CD4-positive, alpha-beta T cell treated with Interleukin-12 subunit alpha and Interleukin-12 subunit beta, for 1 hour (primary cell): Measurements from ENCODE around the gene SLC13A4.
A peak's percentile ranks its signal among the peaks of the same experiment; 100 is the strongest.
"Not testable (repeated sequence)": the region's sequence is repeated elsewhere in the genome, so short reads cannot be mapped to it uniquely, and the experiment has no call there.

Experiments
- DNase-seq: peaks from one replicate; pipeline ENCODE4 v3.0.0-alpha.2; 2020

SLC13A4 gene

DNA sequence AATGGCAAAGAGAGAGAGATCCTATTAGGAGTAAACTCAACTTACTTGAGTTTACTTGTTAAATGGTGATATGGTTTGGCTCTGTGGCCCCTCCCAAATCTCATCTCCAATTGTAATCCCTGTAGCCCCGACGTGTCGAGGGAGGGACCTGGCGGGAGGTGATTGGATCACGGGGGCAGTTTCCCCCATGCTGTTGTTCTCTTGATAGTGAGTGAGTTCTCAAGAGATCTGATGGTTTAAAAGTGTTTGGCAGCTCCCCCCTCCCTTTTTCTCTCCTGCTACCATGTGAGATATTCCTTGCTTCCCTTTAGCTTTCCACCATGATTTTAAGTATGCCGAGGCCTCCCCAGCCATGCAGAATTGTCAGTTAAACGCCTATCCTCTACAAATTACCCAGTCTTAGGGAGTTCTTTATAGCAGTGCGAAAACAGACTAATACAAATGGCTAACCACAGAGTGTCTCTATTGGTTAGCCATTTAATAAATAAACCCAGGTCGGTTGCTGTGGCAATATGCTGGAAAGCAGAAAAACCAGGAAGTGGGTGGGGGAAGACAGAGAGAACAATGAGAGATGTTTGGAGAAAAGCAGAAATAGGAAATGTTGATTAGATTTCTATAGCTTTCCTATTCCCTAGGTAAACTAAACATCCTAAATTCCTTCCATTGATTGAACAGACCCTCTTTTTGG is 68.7 kb downstream of the SLC13A4 start:
- no peak for DNase-seq

DNA sequence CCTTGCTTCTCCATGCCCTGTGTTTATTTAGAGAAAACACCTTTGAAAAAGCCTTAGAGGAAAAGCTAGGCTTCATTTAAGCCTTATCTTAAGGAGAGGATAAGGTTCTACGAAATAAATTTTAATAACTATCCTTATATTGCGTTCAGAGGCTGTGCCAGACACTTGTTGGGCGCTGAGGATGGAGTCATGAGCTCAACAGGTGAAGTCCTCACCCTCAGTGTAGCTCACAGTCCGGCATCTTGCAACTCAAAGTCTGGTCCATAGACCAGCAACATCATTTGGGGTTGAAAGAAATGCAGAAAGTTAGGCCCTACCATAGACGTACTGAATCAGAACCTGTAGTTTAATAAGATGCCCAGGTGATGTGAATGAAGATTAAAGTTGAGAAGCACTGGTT is 69.4 kb downstream of the SLC13A4 start:
- no peak for DNase-seq

DNA sequence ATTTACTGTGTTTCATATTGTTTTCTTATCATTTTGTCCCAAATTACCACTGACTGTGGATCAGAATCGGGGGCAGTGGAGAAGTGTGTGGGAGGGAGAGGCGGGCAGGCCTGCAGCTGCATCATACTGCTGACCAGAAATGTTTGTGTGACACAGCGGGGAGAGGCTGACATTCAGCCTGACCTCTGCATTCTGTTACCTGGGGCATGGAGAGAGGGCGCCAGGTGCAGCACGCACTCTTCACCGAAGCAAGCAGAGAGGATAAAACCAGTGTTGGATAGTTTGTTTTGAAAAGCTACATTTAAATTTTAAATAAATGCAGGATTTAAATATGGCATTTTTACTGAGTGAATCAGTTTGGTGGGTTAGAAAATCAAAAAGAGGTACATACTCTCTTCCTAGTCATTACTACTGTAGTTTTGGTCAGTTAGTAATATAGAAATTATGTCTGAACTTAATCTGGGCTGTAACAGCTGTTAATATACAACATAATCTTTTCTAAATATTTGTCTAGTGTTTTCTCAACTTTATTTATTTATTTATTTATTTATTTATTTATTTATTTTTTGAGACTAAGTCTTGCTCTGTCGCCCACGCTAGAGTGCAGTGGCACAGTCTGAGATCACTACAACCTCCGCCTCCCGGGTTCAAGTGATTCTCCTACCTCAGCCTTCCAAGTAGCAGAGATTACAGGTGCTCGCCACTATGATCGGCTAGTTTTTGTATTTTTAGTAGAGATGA is 74.5 kb downstream of the SLC13A4 start:
- no peak for DNase-seq

DNA sequence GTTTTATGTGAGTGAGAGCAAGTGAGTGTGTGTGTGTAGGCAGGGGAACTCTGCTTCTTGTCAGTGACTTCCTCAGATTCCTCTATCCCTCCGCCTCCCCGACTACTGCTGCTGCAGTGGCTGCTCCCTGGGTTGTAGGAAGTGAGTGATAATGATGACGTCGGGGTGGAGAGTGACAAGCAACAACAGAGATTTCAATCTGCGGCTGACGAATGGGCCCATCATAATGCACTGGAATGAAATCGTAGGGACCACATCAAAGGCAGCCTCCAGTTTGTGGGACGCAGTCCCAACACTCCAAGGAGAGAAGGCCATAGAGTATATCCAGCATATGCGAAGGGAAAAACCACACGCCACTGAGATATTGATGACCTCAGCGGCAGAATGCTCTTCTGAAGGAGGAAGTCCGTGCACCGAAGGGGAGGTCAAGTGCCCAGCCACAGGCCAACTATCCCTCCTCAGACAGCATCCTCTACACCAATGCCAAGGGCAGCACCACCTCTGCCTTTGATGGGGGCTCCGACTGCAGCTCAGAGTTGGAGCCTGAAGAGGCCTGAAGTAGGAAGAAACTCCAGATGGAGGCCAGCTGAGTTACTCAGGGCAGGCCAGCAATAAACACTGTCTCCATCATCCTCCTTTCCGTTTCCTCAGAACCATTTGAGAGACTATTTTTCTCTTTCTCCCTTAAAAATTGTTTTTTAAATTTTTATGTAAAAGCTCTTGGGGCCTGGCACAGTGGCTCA is 77.0 kb downstream of the SLC13A4 start:
- no peak for DNase-seq

DNA sequence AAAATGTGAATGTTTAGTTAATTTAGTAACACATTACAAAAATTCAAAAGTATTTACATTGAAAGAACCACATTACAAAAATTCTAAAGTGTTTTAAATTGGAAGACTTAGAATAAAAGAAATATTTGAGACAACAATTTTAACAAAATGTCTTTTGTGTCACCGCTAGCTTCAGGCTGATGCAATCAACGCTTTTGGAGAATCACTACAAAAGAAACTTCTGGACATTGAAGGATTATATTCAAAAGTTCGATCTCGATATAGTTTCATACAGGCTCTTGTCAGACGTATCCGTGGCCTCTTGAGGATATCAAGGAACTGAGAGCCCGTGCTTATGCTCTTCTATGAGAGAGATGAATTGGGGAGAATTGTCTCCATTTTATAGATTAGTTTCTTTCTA is 79.8 kb downstream of the SLC13A4 start:
- DNase-seq: no peak

DNA sequence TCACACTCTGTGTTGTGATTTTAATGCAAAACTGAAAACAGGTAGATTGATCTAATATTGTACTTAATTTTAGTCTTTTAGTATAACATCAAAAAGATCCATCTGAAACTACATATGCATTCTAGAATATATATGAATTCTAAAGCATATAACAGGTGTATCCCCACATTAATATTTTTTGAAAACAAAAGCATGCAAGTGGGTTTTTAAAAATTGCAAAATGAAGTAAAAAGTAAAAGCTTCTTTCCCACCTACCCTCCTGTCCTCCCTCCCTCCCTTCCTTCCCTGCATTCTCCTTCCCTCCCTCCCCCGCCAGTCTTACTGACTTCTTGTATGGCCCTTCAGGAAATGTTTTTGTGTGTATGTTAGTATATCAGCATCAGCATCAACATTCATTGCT is 80.2 kb downstream of the SLC13A4 start:
- DNase-seq: no peak

DNA sequence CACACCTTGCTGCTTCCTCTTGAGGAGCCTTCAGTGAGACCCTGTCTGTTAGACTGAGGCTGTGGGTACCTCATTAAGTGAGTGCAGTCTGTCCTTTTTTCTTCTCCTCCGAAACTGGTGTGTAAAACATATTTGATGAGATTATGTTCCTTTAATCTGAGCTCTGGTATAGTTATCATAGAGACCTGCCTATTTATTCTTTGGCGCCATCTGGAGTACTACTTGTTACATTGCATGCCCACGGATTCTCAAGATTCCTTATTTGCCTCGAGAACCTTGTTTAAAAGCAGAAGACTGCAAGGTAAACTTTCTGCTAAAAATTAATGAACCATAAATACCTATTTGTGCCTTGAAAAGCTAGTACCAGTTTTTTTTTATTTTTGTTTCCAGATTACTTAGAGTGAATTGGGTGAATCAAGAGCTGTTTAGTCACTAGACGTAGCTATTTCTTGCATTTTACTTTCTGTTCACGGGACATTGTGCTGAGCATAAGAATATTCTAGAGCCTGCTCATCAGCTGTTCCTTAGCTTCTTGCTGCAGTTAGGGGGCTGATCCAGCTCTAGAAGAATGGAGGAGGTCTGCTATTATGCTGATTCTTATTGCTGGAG is 82.6 kb downstream of the SLC13A4 start:
- peak; percentile 52 for DNase-seq

DNA sequence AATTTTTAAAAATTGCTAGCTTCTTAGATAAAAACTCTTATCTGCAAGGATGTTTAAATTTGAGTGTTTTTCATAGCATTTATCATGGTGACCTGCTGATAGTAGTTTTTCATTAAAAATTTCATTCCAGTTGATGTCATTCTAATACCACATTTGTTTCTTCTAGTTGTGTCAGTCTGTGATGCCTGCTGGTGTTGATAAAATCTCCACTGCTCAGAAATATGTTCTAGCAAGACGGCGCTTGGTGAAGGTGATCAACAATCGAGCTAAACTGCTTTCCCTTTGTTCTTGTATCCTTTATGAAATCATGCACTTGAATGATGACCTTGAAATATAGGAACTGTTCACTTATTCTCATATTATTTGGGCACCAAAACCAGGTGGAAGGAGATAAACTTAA is 83.3 kb downstream of the SLC13A4 start:
- DNase-seq: no peak

DNA sequence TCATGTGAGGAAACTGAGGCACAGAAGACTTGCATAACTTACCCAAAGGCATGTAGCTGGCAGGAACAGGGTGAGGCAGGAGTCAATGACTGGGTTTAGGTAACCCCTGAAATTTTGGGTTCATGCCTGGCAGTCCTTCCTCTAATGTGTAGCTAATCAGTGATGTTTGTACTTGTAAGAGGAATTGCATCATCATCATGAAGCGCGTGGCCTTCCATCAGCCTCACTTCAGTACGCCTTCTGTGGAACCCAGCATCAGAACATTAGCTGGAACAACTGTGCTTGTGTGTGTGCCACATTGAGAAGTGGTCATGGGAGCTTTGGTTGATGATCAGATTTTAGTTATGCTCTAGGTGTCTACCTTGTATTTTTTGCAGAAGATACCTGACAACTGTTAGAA is 83.8 kb downstream of the SLC13A4 start:
- no peak for DNase-seq

DNA sequence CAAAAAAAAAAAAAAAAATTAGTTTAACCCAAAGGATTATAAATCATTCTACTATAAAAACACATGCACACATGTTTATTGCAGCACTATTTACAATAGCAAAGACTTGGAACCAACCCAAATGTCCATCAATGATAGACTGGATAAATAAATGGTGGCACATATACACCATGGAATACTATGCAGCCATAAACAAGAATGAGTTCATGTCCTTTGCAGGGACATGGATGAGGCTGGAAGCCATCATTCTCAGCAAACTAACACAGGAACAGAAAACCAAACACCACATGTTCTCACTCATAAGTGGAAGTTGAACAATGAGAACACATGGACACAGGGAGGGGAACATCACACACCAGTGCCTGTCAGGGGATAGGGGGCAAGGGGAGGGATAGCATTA is 88.3 kb downstream of the SLC13A4 start:
- not testable (repeated sequence) for DNase-seq

DNA sequence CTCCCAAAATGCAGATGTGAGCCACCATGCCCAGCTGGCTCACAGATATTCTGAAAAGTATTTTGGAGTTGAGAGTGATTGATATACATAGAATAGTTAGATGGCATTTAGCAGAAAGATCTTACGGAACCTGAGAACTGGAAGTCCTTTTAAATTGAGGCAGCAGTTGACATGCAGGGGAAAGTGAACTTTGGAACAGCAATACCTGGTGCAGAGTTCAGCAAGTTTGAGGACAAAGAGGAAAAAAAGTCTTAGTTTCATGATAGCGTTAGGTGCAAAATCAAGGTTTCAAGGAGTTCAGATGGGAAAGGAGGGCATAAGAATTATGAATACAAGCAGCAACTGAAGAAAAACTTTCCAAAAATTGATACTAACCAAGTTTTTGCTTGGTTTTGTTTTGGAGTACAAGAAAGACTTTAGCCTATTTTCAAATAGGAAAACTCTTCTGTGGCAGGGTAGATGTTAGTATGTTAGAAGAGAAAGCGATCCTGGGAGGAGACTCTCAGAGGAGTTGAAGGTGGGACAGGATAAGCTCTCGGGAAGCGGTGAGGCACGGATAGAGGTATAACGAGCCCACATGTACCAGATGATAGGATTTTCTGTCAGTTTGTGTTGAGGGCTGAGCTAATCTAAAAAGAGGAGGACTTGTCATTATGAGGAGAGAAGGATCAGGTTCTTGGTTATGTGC is 93.7 kb downstream of the SLC13A4 start:
- no peak for DNase-seq
